Measurements from ENCODE around the gene UBA7. TPM values are rescaled to one million over a fixed set of nuclear protein-coding genes. Genes with fewer than 3 reads are reported as not detected.

Gene UBA7
- total and polyA plus RNA-seq, 2 donors (not counting 3 experiments of a cell fraction or from before 2014, with no cell fraction given): 57.4 to 80.7 TPM

DNA sequence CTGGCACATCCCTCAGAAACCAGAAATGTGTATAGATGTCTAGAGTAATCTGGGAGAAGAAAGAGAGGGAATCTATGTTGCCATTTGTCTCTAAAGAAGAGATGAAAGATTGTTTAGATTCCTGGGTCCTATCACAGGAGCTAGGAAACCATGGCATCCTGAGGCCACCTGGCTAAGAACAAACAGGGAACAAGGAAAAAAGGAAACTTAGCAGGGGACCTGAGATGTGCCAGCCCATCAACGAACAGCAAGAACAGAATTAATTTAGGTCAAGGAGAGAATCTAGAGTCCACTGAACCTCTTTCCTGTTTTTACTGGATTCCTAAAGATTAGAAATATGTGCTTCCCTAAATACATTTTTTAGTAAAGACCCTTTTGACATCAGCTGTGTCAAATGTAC is 57.7 kb downstream of the UBA7 start:
- no peak overlapping the region for H3K4me3 ChIP-seq (replicated peaks in 1 of 3; ENCODE audit: insufficient read depth in 1 of 3, low read depth in 1 of 3, low read length in 3 of 3)
- POLR2A ChIA-PET: no interaction called here
- CTCF ChIA-PET: no interaction called here
- DNase-seq (ENCODE audit: low read depth, low spot score) (no peak), FAIRE-seq (no peak)
- no peaks in the 10 kb centered on the region for H3K9me3 ChIP-seq (replicated peaks; ENCODE audit: control insufficient read depth, insufficient read depth, low read length)
- H3K4me1 ChIP-seq (ENCODE audit: control insufficient read depth, extremely low read depth, insufficient read depth, low read length): no peaks in the 10 kb centered on the region
- no peak overlapping the region for H3K27ac ChIP-seq (ENCODE audit: insufficient read depth, low read depth, low read length)
- H3K9me1 ChIP-seq (replicated peaks; ENCODE audit: control insufficient read depth, extremely low read depth, insufficient read depth, low read length): no peaks in the 10 kb centered on the region
- no peak overlapping the region for H3K9ac ChIP-seq (replicated peaks; ENCODE audit: extremely low read depth, insufficient read depth, low read length)
- H3K79me2 ChIP-seq (ENCODE audit: control insufficient read depth, insufficient read depth, low read length): peaks cover 69% of the 10 kb centered on the region
- H4K20me1 ChIP-seq (replicated peaks; ENCODE audit: control insufficient read depth, extremely low read depth, insufficient read depth, low read length): peaks cover 4% of the 10 kb centered on the region
- intact Hi-C loops (cut with micrococcal nuclease): no loop called here
- dilution Hi-C loops (cut with MboI; ENCODE audit: extremely low pct_ligation_motif_present, low sequenced_read_pairs): no loop called here
- TF ChIP-seq, protein P1, sequence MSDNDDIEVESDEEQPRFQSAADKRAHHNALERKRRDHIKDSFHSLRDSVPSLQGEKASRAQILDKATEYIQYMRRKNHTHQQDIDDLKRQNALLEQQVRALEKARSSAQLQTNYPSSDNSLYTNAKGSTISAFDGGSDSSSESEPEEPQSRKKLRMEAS (IDR thresholded peaks at IDR 0.05; ENCODE audit: insufficient read depth, insufficient read length): no peak
- TF ChIP-seq, protein P2, sequence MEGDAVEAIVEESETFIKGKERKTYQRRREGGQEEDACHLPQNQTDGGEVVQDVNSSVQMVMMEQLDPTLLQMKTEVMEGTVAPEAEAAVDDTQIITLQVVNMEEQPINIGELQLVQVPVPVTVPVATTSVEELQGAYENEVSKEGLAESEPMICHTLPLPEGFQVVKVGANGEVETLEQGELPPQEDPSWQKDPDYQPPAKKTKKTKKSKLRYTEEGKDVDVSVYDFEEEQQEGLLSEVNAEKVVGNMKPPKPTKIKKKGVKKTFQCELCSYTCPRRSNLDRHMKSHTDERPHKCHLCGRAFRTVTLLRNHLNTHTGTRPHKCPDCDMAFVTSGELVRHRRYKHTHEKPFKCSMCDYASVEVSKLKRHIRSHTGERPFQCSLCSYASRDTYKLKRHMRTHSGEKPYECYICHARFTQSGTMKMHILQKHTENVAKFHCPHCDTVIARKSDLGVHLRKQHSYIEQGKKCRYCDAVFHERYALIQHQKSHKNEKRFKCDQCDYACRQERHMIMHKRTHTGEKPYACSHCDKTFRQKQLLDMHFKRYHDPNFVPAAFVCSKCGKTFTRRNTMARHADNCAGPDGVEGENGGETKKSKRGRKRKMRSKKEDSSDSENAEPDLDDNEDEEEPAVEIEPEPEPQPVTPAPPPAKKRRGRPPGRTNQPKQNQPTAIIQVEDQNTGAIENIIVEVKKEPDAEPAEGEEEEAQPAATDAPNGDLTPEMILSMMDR (IDR thresholded peaks at IDR 0.05; ENCODE audit: extremely low read depth in 1 of 2, insufficient read depth in 1 of 2, low read depth in 1 of 2, low read length in 2 of 2): no peak
- no peak for TF ChIP-seq POLR2A (IDR thresholded peaks at IDR 0.05; ENCODE audit: low read depth, low read length)
- TF ChIP-seq EZH2 (IDR thresholded peaks at IDR 0.05; ENCODE audit: borderline replicate concordance, low read depth, low read length, severe bottlenecking): no peak
- TF ChIP-seq FOS (IDR thresholded peaks at IDR 0.05; ENCODE audit: borderline replicate concordance, insufficient read depth, low read length): no peak
- TF ChIP-seq GATA2 (IDR thresholded peaks at IDR 0.05; ENCODE audit: insufficient read depth, insufficient read length, low read depth, low read length): no peak
- no peak for TF ChIP-seq JUN (IDR thresholded peaks at IDR 0.05; ENCODE audit: borderline replicate concordance, insufficient read depth, insufficient read length, low read depth)
- no peaks in the 10 kb centered on the region for H3K27me3 ChIP-seq (ENCODE audit: control insufficient read depth in 2 of 2, insufficient read depth in 2 of 2, low read length in 2 of 2)
- H2AFZ ChIP-seq (ENCODE audit: low read depth, low read length): no peak overlapping the region
- BruUV-seq (replicated peaks): no TSS peak
- no peak overlapping the region for H3K4me2 ChIP-seq (ENCODE audit: insufficient read depth, low read length)
- H3K36me3 ChIP-seq (ENCODE audit: control insufficient read depth in 2 of 2, extremely low read depth in 1 of 2, insufficient read depth in 2 of 2, low read length in 2 of 2): no peaks in the 10 kb centered on the region

Small RNAs within 50 kb of the gene (microRNA-seq; reads per million reads assigned to microRNA genes)
- not detected for gene MIR5193 (ENCODE audit: borderline number of aligned reads, borderline replicate concordance)

Small RNAs within 50 kb of the gene (small RNA-seq; reads per million reads assigned to genes)
- not detected for gene COX6CP14 (ENCODE audit: insufficient read depth, insufficient read length, low read depth, low replicate concordance)
- not detected for gene RN7SL217P (ENCODE audit: insufficient read depth, insufficient read length, low read depth, low replicate concordance)

Other genes starting within 250 kb of the UBA7 start
- 68.2 and 77.9 TPM in 2 replicates for gene APEH, start 139.6 kb downstream of the UBA7 start, total RNA-seq
- gene APEH, start 139.6 kb downstream of the UBA7 start, polyA plus RNA-seq: 74.3 and 74.8 TPM in 2 replicates
- gene MST1, start 124.5 kb downstream of the UBA7 start, total RNA-seq: 6.1 and 8.7 TPM in 2 replicates
- gene MST1, start 124.5 kb downstream of the UBA7 start, polyA plus RNA-seq: 15.3 and 17.5 TPM in 2 replicates
- gene RNF123, start 124.4 kb downstream of the UBA7 start, total RNA-seq: 43.4 and 51.0 TPM in 2 replicates
- gene RNF123, start 124.4 kb downstream of the UBA7 start, polyA plus RNA-seq: 59.3 and 67.2 TPM in 2 replicates
- gene AMIGO3, start 94.3 kb downstream of the UBA7 start, total RNA-seq: 0.21 TPM in 1 of 2 replicates, not detected in the other
- 0.21 and 1.2 TPM in 2 replicates for gene AMIGO3, start 94.3 kb downstream of the UBA7 start, polyA plus RNA-seq
- gene GMPPB, start 90.0 kb downstream of the UBA7 start, total RNA-seq: 52.5 and 54.5 TPM in 2 replicates
- gene GMPPB, start 90.0 kb downstream of the UBA7 start, polyA plus RNA-seq: 61.2 and 62.0 TPM in 2 replicates
- 54.6 and 60.8 TPM in 2 replicates for gene IP6K1, start 27.4 kb downstream of the UBA7 start, total RNA-seq
- gene IP6K1, start 27.4 kb downstream of the UBA7 start, polyA plus RNA-seq: 42.7 and 47.0 TPM in 2 replicates
- gene CDHR4, start 14.1 kb downstream of the UBA7 start, total RNA-seq: not detected in 2 replicates
- gene CDHR4, start 14.1 kb downstream of the UBA7 start, polyA plus RNA-seq: 0.19 TPM in 1 of 2 replicates, not detected in the other
- 24.0 and 26.5 TPM in 2 replicates for gene INKA1, start 10.7 kb downstream of the UBA7 start, total RNA-seq
- 37.8 and 57.7 TPM in 2 replicates for gene INKA1, start 10.7 kb downstream of the UBA7 start, polyA plus RNA-seq
- gene TRAIP, start 42.6 kb upstream of the UBA7 start, total RNA-seq: 11.5 and 13.4 TPM in 2 replicates
- gene TRAIP, start 42.6 kb upstream of the UBA7 start, polyA plus RNA-seq: 8.6 and 9.5 TPM in 2 replicates
- not detected in 2 replicates for gene CAMKV, start 56.0 kb upstream of the UBA7 start, total RNA-seq
- not detected in 2 replicates for gene CAMKV, start 56.0 kb upstream of the UBA7 start, polyA plus RNA-seq
- gene MST1R, start 89.9 kb upstream of the UBA7 start, total RNA-seq: 0.93 and 1.5 TPM in 2 replicates
- 2.4 and 3.6 TPM in 2 replicates for gene MST1R, start 89.9 kb upstream of the UBA7 start, polyA plus RNA-seq
- 17.0 and 17.5 TPM in 2 replicates for gene MON1A, start 115.9 kb upstream of the UBA7 start, total RNA-seq
- 31.1 and 37.0 TPM in 2 replicates for gene MON1A, start 115.9 kb upstream of the UBA7 start, polyA plus RNA-seq
- 94.5 and 96.0 TPM in 2 replicates for gene RBM6, start 126.2 kb upstream of the UBA7 start, total RNA-seq
- 24.6 and 30.4 TPM in 2 replicates for gene RBM6, start 126.2 kb upstream of the UBA7 start, polyA plus RNA-seq